Upper lobe of left lung (tissue), 6 donors: Measurements from ENCODE around the gene BPGM. TPM values are rescaled to one million over a fixed set of nuclear protein-coding genes. Genes with fewer than 3 reads are reported as not detected.
"Not testable (repeated sequence)": the region's sequence is repeated elsewhere in the genome, so short reads cannot be mapped to it uniquely, and the experiment has no call there.

Experiments
- ATAC-seq, 2 donors: fragments of 200-7000 bp; cut with Tn5 transposase; one replicate each; pipeline ENCODE4 v1.9.1; 2022; ENCODE audit warnings: mild to moderate bottlenecking in 2 of 2, moderate library complexity in 2 of 2; ENCODE audit not compliant: low FRiP score in 2 of 2
- DNase-seq, 2 donors: peaks; one replicate each; pipeline ENCODE4 v3.0.0-alpha.2; 2019 to 2020
- H3K27ac ChIP-seq, 4 donors: fragments of 200-600 bp; sonication (generic); one replicate each; pipeline ENCODE4 v1.5.1; 2016 to 2019
- H3K27me3 ChIP-seq, 4 donors: fragments of 200-600 bp; sonication (generic); one replicate each; pipeline ENCODE4 v1.5.1; 2017 to 2019
- H3K36me3 ChIP-seq, 4 donors: fragments of 200-600 bp; sonication (generic); one replicate each; pipeline ENCODE4 v1.5.1; 2016 to 2019
- H3K4me1 ChIP-seq, 4 donors: fragments of 200-600 bp; sonication (generic); one replicate each; pipeline ENCODE4 v1.5.1; 2018 to 2019
- H3K4me3 ChIP-seq, 4 donors: fragments of 200-600 bp; sonication (generic); one replicate each; pipeline ENCODE4 v1.5.1; 2017 to 2019; ENCODE audit warnings: mild to moderate bottlenecking in 2 of 4, moderate library complexity in 1 of 4
- H3K9me3 ChIP-seq, 4 donors: fragments of 200-600 bp; sonication (generic); one replicate each; pipeline ENCODE4 v1.5.1; 2018 to 2019
- EP300 ChIP-seq, 4 donors: sonication (generic); formaldehyde crosslinking; IDR thresholded peaks; one replicate each; pipeline ENCODE4 v1.5.1; 2017; ENCODE audit warnings: antibody characterized with exemption in 4 of 4, control low read depth in 2 of 4
- POLR2A ChIP-seq, 4 donors: fragments of 450-650 bp; IDR thresholded peaks; one replicate each; pipeline ENCODE4 v1.5.1; 2016 to 2017; ENCODE audit warnings: antibody characterized with exemption in 4 of 4, mild to moderate bottlenecking in 2 of 4
- POLR2AphosphoS5 ChIP-seq, 2 donors: sonication (generic); formaldehyde crosslinking; IDR thresholded peaks; one replicate each; pipeline ENCODE4 v1.5.1; 2017; ENCODE audit warnings: antibody characterized with exemption in 2 of 2
- WGBS, 2 donors: methylation state at CpG; one replicate each; pipeline ENCODE4 v1.1.5; 2017 to 2018; 5-methylcytosine and 5-hydroxymethylcytosine counted together
- total RNA-seq, 6 donors: library from RNA; depleted of rRNA in 4 of 6; stranded (reverse); fragments of >200 nt in 4 of 6; gene quantifications; one replicate each; pipeline versions ENCODE4 v1.1.0 to v1.2.1, GENCODE V29; 2016 to 2021
- TF ChIP-seq, protein P1 (sequence below), 6 experiments: fragments of 450-650 bp in 4 of 6; fragments of 200-600 bp in 2 of 6; sonication (generic) in 2 of 6; IDR thresholded peaks; one replicate each; pipeline ENCODE4 v1.5.1; 2016 to 2019; ENCODE audit warnings: antibody characterized with exemption in 6 of 6
- donor health status: DM: no; HTN: no; CAD: no; lungs with moderate emphysema.
- donor health status: DM: no; HTN: yes; CAD: no; lungs with severe emphysema.

BPGM gene
- total RNA-seq, 6 donors from 2014 or later: 9.5 to 30.7 (median 14.3) TPM

GRCh38 chr7:134660242-134660785 is 13.7 kb downstream of the BPGM start:
- no peaks in the 10 kb centered on the region for H3K9me3 ChIP-seq
- no peak overlapping the region for H3K4me3 ChIP-seq
- H3K27ac ChIP-seq: no peak overlapping the region
- no peaks in the 10 kb centered on the region for H3K27me3 ChIP-seq
- H3K4me1 ChIP-seq: peaks cover 0 to 2% (median 0%) of the 10 kb centered on the region in 4 donors
- no peak for DNase-seq
- TF ChIP-seq EP300 (IDR thresholded peaks at IDR 0.05): no peak
- 90 to 93% methylated on average over 7 of the region's 7 CpGs for WGBS, 2 donors
- H3K36me3 ChIP-seq: peaks cover 0 to 16% (median 3%) of the 10 kb centered on the region in 4 donors
- peak; percentile 28 to 55 for ATAC-seq

DNA sequence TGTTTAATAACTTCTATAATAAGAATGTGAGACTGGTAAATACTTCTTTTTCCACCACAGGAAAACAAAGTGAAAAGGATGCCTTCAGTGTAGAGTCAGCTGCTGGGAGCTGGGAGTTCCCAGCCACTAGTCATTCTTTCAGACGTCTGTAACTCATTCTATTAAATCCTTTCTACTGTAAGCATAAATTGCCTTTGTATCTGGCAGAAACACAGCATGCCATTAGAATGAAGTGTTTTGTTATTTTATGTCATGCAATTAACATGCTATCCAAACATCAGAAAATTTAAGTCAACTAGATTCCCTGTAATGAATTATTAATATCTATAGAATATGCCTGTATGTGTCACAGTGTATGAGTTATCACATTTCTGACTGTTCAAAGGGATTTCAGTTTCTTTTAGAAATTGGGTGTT is 14.3 kb downstream of the BPGM start:
- TF ChIP-seq EP300 (IDR thresholded peaks at IDR 0.05) (no peak), POLR2A (IDR thresholded peaks at IDR 0.05) (no peak), POLR2AphosphoS5 (IDR thresholded peaks at IDR 0.05) (no peak)
- TF ChIP-seq, protein P1, sequence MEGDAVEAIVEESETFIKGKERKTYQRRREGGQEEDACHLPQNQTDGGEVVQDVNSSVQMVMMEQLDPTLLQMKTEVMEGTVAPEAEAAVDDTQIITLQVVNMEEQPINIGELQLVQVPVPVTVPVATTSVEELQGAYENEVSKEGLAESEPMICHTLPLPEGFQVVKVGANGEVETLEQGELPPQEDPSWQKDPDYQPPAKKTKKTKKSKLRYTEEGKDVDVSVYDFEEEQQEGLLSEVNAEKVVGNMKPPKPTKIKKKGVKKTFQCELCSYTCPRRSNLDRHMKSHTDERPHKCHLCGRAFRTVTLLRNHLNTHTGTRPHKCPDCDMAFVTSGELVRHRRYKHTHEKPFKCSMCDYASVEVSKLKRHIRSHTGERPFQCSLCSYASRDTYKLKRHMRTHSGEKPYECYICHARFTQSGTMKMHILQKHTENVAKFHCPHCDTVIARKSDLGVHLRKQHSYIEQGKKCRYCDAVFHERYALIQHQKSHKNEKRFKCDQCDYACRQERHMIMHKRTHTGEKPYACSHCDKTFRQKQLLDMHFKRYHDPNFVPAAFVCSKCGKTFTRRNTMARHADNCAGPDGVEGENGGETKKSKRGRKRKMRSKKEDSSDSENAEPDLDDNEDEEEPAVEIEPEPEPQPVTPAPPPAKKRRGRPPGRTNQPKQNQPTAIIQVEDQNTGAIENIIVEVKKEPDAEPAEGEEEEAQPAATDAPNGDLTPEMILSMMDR (IDR thresholded peaks at IDR 0.05): no peak
- peaks cover 0 to 16% (median 3%) of the 10 kb centered on the region in 4 donors for H3K36me3 ChIP-seq
- 48 to 65% methylated on average over 1 of the region's 1 CpG for WGBS, 2 donors
- ATAC-seq: no peak
- no peak overlapping the region for H3K27ac ChIP-seq
- no peak overlapping the region for H3K4me3 ChIP-seq
- H3K4me1 ChIP-seq: peaks cover 0 to 2% (median 0%) of the 10 kb centered on the region in 4 donors
- DNase-seq: no peak
- H3K27me3 ChIP-seq: no peaks in the 10 kb centered on the region
- H3K9me3 ChIP-seq: no peaks in the 10 kb centered on the region

DNA sequence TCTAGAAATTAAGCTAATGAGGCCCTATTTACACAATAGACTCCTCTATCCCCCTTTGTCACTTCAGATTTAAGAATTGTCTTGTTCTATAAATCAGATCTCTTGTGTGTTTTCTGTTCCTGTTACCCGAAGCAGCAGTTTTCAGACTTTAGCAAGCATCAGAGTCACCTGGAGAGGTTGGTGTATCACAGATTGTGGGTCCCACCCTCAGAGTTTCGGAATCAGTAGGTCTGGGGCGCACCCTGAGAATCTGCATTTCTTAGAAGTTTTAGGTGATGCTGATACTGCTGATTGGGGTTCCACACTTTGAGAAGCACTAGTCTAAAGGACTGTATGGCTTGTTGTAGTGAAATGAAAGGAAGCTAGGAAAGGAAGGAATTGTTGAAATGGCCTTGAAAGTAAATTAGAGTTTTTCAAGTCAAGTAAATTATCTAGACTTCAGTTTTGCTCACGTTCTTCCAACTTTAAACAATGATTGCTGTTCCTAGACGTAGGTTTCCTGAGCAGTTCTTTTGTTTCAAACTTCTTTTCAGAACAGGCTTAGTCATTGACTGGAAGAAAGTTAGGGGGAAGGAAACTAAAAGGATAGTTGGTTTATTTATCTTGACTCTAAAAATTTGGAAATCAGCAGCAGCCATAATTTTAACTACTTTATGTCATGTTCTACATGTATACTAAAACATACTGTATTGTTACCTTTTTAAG is 15.7 kb downstream of the BPGM start:
- peaks cover 0 to 22% (median 3%) of the 10 kb centered on the region in 4 donors for H3K36me3 ChIP-seq
- no peak overlapping the region for H3K4me3 ChIP-seq
- TF ChIP-seq POLR2A (IDR thresholded peaks at IDR 0.05) (no peak), EP300 (IDR thresholded peaks at IDR 0.05) (no peak), POLR2AphosphoS5 (IDR thresholded peaks at IDR 0.05) (no peak)
- TF ChIP-seq, protein P1 (IDR thresholded peaks at IDR 0.05): no peak
- H3K9me3 ChIP-seq: no peaks in the 10 kb centered on the region
- peaks cover 0 to 2% (median 0%) of the 10 kb centered on the region in 4 donors for H3K4me1 ChIP-seq
- no peak for DNase-seq
- ATAC-seq: no peak
- no peaks in the 10 kb centered on the region for H3K27me3 ChIP-seq
- no peak overlapping the region for H3K27ac ChIP-seq
- WGBS, 2 donors: 61 to 72% methylated on average over 5 of the region's 5 CpGs

- Histone ChIP-seq H3K4me1 (peaks cover 0 to 2% (median 0%) of the 10 kb centered on the region in 4 donors), H3K9me3 (no peaks in the 10 kb centered on the region), H3K4me3 (no peak overlapping the region), H3K27ac (no peak overlapping the region), H3K27me3 (no peaks in the 10 kb centered on the region), H3K36me3 (peaks cover 0 to 22% (median 3%) of the 10 kb centered on the region in 4 donors)
- DNase-seq (no peak), ATAC-seq (no peak)
- TF ChIP-seq, protein P1 (IDR thresholded peaks at IDR 0.05): no peak
- 74 to 84% methylated on average over 4 of the region's 4 CpGs for WGBS, 2 donors
Observed at GRCh38 chr7:134662871-134663205, 16.2 kb downstream of the BPGM start.

GRCh38 chr7:134665045-134665444 is 18.4 kb downstream of the BPGM start:
- not testable (repeated sequence) for ATAC-seq, DNase-seq, H3K27ac ChIP-seq, H3K27me3 ChIP-seq, H3K4me3 ChIP-seq, H3K9me3 ChIP-seq
- Histone ChIP-seq H3K36me3 (peaks cover 0 to 22% (median 3%) of the 10 kb centered on the region in 4 donors), H3K4me1 (peaks cover 9 to 18% (median 12%) of the 10 kb centered on the region in 4 donors)
- WGBS, 2 donors: 0 to 48% methylated on average over 1 of the region's 3 CpGs

DNA sequence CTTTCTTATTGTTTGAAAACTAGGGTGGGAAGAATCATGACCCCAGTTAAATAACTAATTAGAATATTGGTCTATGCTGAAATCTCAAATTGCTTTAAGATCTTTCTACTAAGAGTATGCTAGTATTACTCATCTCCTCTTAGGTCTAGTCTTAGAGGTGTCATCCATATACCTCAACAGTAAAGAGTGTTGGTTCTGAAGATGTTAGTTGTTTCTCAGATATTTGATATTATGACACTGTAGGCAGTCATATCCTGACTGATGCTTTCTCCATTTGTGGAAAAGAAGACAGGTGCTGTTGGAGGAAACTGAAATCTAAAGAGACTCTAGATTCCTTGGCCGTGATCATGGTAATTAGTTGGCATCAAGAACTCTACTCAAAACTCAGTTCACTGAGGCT is 21.2 kb downstream of the BPGM start:
- H3K9me3 ChIP-seq: no peaks in the 10 kb centered on the region
- peaks cover 0 to 6% (median 1%) of the 10 kb centered on the region in 4 donors for H3K36me3 ChIP-seq
- no peak for ATAC-seq
- WGBS, 2 donors: 92 to 100% methylated on average over 1 of the region's 1 CpG
- peaks cover 9 to 24% (median 16%) of the 10 kb centered on the region in 4 donors for H3K4me1 ChIP-seq
- H3K4me3 ChIP-seq: no peak overlapping the region
- H3K27ac ChIP-seq: no peak overlapping the region
- no peak for DNase-seq
- H3K27me3 ChIP-seq: no peaks in the 10 kb centered on the region
- no peak for TF ChIP-seq EP300 (IDR thresholded peaks at IDR 0.05)
- TF ChIP-seq POLR2A (IDR thresholded peaks at IDR 0.05): no peak
